Stimulated activated CD8-positive, alpha-beta memory T cell treated with anti-CD3 and anti-CD28 coated beads, Interleukin-7, amount 100 ng/mL, for 1 hour (primary cell): Measurements from ENCODE around the gene ALKBH3.

Experiments
- DNase-seq, 2 donors: peaks; one replicate each; pipeline ENCODE4 v3.0.0-alpha.2; 2020; ENCODE audit warnings: low read depth in 2 of 2

The ALKBH3 gene

DNA sequence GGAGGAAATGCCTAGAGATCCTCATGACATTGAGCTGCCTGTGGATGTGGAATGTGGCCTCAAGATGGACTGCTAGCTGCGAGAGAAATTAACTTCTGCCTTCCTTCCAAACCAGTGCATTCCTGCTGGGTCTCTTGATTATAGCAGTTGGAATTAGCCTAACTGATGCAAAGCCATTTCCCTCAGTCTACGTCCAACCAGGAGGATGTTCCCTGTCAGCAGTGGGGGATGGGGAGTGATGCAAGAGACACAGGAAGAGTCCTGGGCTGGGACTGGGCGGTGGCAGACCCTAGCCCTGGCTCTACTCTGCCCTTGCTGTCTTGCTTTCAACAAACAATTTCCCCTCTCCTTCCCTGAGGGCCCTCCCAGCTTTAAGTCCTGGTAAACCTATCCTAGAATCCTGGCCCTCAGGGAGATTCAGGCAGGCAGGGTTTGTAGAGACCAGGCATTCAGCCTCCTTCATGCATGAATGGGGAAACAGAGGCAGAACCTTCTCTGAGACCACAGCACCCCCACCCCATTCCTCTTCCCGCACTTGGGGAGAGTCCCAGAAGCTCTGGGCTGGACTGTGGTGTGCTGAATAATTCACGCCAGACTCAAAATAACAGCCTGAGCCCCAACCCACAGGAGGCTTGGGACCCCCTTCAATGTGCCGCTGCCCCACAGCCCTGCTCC is 78.8 kb downstream of the ALKBH3 start:
- no peak for DNase-seq

DNA sequence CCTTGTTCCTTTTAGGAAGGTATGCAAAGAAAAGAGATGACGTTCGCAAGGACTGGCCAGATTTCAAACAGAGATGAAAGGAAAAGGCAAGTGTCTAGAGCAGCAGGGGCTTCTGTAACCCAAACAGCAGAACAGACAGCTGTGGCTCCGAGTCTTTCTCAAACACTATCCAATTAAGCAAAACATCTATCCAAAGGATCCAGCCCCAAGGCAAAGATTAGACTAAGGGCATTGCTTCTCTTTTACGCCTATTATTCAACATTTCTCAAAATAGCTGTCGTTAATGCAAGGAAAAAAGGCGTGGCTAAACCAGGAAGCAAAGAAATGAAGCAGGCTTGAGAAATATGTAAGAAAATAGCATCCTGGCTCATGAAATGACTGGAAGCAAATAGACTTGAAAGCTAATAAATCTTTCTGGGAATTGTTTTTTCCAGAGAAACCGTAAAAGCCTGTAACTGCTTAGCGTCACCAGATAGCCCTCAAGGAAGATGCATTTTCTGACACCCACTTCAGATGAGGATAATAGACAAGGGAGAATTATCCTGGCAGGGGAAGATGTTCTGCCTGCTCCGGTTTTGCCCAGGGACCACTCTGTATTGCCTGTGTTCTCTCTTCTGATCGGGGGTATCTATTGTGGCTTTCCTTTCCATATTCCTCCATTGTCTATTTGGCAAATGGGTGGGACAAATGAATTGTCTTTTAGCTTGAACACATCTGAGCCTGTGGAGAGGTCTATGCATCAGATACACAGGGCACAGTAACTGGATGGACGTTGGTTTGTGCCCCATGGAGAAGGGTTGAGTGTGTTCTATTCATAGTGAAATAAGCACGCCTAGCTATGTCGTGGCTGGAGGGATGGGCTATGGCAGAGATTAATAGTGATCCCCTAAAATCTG is 82.0 kb downstream of the ALKBH3 start:
- no peak for DNase-seq

DNA sequence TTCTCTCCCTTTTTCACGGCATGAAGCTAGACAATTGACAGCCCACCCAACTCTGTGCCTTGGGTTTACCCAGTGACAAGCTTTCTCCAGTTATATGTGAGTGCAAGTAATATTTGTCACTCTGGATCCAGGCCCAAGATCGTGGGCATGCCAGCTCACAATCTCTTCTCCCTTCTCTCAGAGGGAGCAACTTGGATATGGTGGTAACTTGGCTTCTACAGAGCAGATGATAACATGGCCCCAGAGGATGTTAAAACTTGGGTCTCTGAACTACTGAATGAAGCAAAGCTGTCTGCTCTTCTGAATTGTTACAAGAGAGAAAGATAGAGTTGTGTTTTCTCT is 82.6 kb downstream of the ALKBH3 start:
- DNase-seq = no peak

GRCh38 chr11:43967661-43968060 is 87.0 kb downstream of the ALKBH3 start:
- DNase-seq = no peak

- DNase-seq = no peak
Measured at GRCh38 chr11:43968719-43969118, 88.1 kb downstream of the ALKBH3 start.

DNA sequence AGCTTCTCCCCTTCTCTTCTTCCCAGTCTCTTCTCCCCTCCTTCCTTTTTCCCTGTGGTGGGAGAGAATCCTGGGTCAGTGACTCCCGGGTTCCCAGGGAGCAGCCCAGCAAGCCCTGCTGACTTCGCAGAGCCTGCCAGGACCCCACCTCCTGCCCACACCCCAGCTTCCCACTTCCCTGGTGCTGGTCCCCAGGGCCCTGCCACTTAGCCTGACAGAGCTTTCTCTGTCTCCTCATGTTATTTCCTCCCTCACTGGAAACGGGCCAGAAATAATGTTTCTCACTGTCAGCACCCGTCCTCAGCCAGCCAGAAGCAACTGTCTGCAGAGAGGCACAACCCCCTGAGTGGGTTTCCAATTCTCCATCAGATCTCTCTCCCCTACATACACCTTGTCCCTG is 88.9 kb downstream of the ALKBH3 start:
- no peak for DNase-seq
